AG09309 (cell line): ENCODE results near the gene TIMM8B.

Source experiments
- DNase-seq: peaks from one replicate; pipeline ENCODE4 v3.0.0-alpha.2; 2010; ENCODE audit warnings: low read depth
- H3K4me3 ChIP-seq: 2 replicates; pipeline ENCODE4 v1.5.1; 2011; ENCODE audit warnings: mild to moderate bottlenecking, low read depth, low read length, moderate library complexity; ENCODE audit not compliant: control insufficient read depth
- CTCF ChIP-seq: IDR thresholded peaks from 2 replicates; pipeline ENCODE4 v1.5.1; 2011; ENCODE audit warnings: mild to moderate bottlenecking, low read depth, low read length, inconsistent platforms; ENCODE audit not compliant: insufficient read depth, control insufficient read depth; ENCODE audit errors: missing control alignments

TIMM8B gene

GRCh38 chr11:112085822-112086421 is 634 bp downstream of the TIMM8B start:
- TF ChIP-seq CTCF: no peak
- peak overlapping the region; percentile 89 for H3K4me3 ChIP-seq
- DNase-seq: no peak

GRCh38 chr11:112082729-112083128 is 3.8 kb downstream of the TIMM8B start:
- no peak overlapping the region for H3K4me3 ChIP-seq
- TF ChIP-seq CTCF: no peak
- no peak for DNase-seq

- TF ChIP-seq CTCF: peak; percentile 14
- peak within 1 kb of the TSS; percentile 84 for H3K4me3 ChIP-seq
- peak; percentile 60 for DNase-seq
Observed at GRCh38 chr11:112073941-112074811, 12.4 kb downstream of the TIMM8B start, which contains the start of the genes NKAPD1 and PIH1D2. Gene NKAPD1, plus strand, starts transcription at chr11:112074299. Its CDS starts 1,276 bp downstream, at chr11:112075575. Gene PIH1D2, minus strand, starts transcription at chr11:112074017. Its CDS starts 843 bp downstream, at chr11:112073174.

- no peak overlapping the region for H3K4me3 ChIP-seq
- no peak for TF ChIP-seq CTCF
- DNase-seq: no peak
Observed at GRCh38 chr11:112062923-112063322, 23.6 kb downstream of the TIMM8B start.

- H3K4me3 ChIP-seq: no peak overlapping the region
- TF ChIP-seq CTCF: no peak
- no peak for DNase-seq
Observed at GRCh38 chr11:112058103-112058502, 28.5 kb downstream of the TIMM8B start.

GRCh38 chr11:112057170-112057569 is 29.4 kb downstream of the TIMM8B start:
- no peak overlapping the region for H3K4me3 ChIP-seq
- no peak for TF ChIP-seq CTCF
- DNase-seq: no peak
